Head of caudate nucleus (tissue), 42 donors: ENCODE measurements around the gene TUSC1.
"Not testable (repeated sequence)": the region's sequence is repeated elsewhere in the genome, so short reads cannot be mapped to it uniquely, and the experiment has no call there.

Source experiments
- DNase-seq, 42 donors: peaks; one replicate each; pipeline versions ENCODE4 v3.0.0 to v3.0.0-alpha.2; 2020 to 2021; ENCODE audit warnings: mixed read lengths in 7 of 42
- intact Hi-C: fragments of 100-400 bp; cut with DNase I; formaldehyde crosslinking; loops from one replicate; pipeline ENCODE4 v1.15.0; 2022

TUSC1 gene

DNA sequence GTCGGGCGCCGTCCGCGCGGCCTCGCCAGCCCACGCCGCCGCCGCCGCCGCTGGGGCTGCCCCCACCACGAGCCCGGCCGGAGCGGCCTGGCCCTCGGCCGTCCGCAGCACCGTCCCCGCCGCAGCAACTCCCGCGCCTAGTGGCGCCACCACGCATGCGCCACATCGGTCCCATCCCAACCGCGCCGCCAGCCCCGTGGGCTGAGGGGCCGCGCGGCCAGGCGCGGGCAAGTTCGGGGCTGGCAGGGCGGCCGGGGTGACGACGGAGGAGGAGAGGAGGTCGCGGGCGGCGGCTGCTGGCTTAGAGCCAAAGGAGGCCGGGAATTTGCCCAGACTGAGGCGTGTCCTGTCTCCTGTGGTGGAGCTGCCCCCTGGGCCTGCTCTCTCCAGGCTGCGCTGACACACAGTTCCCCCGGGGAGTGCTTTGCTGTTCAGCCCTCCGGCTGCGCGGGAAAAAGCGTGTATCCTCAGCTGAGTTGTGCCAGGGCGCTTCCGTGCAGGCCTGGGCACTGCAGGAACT lies at the start of gene TUSC1:
Gene TUSC1, minus strand, starts transcription at position 298 of the 520 bp plus-strand sequence. Its CDS starts 132 bp downstream, at position 166.
- DNase-seq: peak; percentile 67 to 93 (median 84)
- intact Hi-C loops: no loop called here

DNA sequence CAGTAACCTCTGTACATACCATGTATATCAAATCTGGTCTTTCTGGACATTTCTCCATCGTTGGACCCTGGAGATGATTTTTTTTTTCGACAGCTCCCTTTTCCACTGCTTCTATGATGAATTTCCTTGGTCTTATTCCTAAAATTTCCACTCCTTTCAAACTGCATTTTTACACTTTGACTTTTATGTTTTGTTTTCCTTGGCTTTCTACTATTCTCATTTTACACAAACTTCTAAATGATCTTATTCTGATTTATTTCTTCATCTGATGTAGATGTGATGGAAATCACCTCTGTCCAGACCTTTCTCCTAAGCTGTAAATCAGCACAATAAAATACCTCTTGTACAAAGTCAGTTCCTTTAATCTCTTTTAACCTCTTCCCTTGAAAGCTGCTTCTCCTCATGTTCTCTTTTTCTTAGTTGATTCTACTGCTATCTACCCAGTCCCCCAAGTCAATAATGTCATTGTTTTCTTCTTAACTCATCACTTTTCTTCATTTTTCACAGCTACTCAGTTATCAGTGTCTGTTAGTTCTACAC lies 48.7 kb upstream of the TUSC1 start:
- no peak for DNase-seq
- intact Hi-C loops: no loop called here

- intact Hi-C loops: no loop called here
- DNase-seq: no peak
These were observed 46.2 kb upstream of the TUSC1 start for GRCh38 chr9:25724424-25724823.

- intact Hi-C loops: no loop called here
- peak in 20 of 42 donors; percentile 3 to 58 (median 18) for DNase-seq
These were observed 38.1 kb upstream of the TUSC1 start for GRCh38 chr9:25716220-25716872.

DNA sequence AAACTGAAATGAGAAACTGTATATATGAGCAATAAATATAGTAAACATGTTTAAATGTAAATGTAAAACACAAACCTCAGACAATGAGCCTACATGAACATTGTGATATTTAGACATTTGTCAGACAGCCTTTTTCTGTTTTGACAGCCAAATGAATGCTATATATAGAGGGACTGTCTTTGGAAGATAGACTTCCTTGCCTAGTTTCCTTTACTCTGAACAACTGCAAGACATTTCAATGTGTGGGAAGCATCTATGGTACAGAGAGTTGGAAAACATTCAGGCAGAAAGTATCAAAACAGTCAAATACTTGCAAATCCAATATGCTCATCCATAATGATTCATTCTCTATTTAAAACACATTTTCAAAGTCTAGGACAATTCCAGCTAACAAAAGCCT lies 31.7 kb upstream of the TUSC1 start:
- DNase-seq: no peak
- intact Hi-C loops: no loop called here

GRCh38 chr9:25704800-25705199 lies 26.6 kb upstream of the TUSC1 start:
- intact Hi-C loops: no loop called here
- no peak for DNase-seq

DNA sequence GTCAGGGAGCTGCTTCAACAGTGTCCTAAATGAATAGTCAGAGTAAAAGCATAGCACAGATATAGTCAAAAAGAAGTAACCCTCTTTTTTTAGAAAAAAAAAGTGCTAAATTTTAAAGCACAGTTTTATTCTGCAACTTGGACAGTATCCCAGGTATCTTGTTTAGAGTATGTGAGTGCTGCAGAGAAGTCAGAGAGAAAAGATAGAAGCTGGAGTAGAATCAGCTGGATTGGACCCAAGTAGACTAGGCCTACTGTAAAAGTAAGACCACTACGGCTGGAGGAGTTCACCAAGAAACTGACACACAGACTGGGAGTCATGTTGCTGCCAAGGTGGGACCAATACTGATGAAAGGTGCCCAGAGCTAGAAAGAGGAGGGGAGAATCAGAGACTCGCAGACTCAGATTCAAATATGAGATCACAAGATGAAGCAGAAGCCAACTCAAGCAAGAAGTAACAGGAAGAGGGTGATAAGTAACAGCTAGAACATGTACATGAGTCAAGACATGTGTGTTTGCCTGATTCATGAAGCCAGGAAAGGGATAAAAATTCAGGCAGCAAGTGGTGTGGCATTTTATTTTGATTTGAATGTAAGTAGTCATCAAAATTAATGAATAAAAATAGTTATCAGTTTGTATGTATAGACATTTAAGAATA lies 25.6 kb upstream of the TUSC1 start:
- intact Hi-C loops: no loop called here
- DNase-seq: no peak

- intact Hi-C loops: no loop called here
These were observed 24.3 kb upstream of the TUSC1 start for GRCh38 chr9:25702536-25702935.

GRCh38 chr9:25700899-25701298 lies 22.7 kb upstream of the TUSC1 start:
- intact Hi-C loops, DNase-seq: not testable (repeated sequence)

More at GRCh38 chr9:25702536-25702935, 24.3 kb upstream of the TUSC1 start:
- no peak for DNase-seq

GRCh38 chr9:25700430-25700829 lies 22.2 kb upstream of the TUSC1 start:
- intact Hi-C loops: no loop called here
- DNase-seq: no peak

DNA sequence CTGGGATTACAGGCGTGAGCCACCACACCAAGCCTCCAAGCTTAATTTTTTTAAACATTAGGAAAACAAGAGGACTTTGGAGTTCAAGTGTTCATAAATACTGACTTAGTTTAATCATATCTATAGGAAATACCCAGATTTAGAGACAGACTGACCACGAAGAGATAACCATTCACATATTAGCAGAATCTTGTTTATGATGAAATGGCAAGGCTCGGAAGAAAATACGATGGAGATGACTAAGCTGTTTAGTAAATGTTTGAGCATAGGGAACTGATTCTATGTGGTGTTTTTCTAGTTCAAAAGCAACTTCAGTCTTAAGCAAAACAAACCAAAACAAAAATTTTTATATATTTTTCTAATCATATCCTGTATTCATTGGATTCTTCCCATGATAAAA lies 13.5 kb upstream of the TUSC1 start:
- DNase-seq: no peak

DNA sequence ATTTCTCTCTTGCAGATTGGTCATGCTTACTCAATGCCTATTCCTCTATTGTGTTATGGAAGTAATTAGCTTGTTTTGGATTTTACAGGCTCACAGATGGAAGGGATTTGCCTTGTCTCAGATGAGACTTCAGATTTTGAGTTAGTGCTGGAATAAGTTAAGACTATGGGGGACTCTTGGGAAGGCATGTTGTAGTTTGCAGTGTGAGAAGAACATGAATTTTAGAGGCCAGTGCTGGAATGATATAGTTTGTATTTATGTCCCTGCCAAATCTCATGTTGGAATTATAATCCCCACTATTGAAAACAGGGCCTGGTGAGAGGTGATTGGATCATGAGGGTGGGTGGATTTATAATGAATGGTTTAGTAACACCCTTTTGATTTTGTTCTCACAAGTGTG lies 6.1 kb upstream of the TUSC1 start:
- intact Hi-C loops: no loop called here
- no peak for DNase-seq

More for the DNA sequence above, 13.5 kb upstream of the TUSC1 start:
- intact Hi-C loops: no loop called here

DNA sequence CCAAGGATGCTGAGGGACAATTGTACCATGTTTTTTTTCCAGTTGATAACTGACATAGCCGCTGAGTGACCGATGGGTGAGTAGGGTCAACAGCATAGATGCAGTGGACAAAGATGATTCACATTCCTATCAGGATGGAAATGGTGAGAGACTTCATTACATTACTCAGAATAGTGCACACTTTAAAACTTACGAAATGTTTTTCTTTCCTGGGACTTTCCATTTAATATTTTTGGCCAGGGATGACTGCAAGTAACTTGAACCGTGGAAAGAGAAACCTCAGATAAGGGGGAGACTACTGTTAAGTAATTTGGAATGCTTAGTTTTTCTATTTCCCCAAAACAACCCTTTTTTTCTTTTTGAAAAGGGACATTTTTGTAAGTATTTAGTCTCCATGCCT lies 3.0 kb upstream of the TUSC1 start:
- DNase-seq: no peak
- intact Hi-C loops: no loop called here

DNA sequence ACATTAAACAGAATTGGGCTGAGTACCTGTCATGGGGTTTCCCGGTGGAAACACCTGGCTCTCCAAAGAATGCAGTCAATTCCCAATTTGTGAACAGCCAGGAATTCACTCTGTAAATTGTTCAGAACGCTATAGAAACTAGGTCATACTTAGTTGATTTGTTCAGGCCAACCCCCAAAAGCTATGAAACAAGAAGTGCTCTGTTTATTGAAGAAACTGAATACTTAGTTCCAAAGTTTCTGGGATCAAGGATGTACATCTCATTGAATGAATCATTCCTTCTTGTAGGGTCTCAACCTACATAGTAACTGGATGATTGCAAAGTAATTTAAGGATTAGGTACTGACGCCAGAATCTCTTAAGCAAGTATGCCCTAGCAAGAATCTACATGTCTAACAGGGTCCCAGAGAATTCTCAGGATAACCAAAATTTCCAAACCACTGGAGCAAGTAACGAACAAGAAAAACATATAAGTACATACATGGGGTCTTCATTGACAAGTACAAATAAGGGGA lies 659 bp upstream of the TUSC1 start:
- intact Hi-C loops: no loop called here
- DNase-seq: no peak

GRCh38 chr9:25677301-25678146 lies 720 bp downstream of the TUSC1 start:
- intact Hi-C loops: no loop called here
- peak; percentile 39 to 92 (median 82) for DNase-seq

GRCh38 chr9:25675858-25676257 lies 2.4 kb downstream of the TUSC1 start:
- intact Hi-C loops, DNase-seq: not testable (repeated sequence)

- intact Hi-C loops: no loop called here
- no peak for DNase-seq
These were observed 19.7 kb downstream of the TUSC1 start for GRCh38 chr9:25658571-25658970.

- intact Hi-C loops: no loop called here
- no peak for DNase-seq
These were observed 23.8 kb downstream of the TUSC1 start for GRCh38 chr9:25654417-25654816.

DNA sequence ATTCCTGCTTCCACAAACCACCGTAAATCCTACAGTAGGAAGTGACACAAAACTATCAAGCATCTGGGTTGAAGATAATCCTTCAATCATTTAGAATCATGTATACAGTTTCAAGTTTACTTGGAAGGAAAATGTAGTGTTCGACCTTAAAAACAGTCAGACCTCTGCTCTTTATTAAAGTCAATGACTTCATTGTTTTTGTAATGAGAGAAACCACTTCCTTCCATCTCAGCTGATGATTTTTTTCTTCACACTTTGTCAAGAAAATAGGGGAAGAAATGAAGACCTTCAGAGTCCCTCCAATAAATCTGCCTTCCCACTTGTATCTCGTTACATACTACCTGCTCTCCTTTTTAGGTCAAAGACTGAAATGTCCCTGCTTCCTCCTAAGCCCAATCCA lies 30.1 kb downstream of the TUSC1 start:
- no peak for DNase-seq
- intact Hi-C loops: no loop called here
